ENCODE measurements around the gene RIPK1. TPM values are rescaled to one million over a fixed set of nuclear protein-coding genes. Genes with fewer than 3 reads are reported as not detected.

The RIPK1 gene
- total and polyA plus RNA-seq, 9 of the 15 experiments (the other 6 are each of a cell fraction or from before 2014, with no cell fraction given), result 3.8 to 24.9 (median 17.7) TPM

DNA sequence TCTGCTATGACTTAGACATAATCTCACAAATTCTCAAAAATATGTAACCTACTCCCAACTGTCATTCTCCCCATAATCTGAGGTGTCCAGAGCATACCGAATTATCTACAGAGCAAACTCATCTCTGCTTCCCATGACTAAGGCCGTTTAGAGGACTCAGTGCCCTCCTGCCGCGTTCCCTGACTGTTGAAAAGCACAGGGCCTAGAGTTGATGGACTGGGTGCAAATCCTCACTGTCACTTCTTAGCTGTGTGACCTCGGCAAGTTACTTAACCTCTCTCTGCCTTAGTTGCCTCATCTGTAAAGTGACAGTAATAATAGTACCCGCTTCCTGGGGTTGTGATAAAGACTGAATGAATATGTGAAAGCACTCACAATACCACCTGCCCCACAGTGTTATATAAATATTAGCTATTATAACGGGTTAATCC, 93.8 kb downstream of the RIPK1 start (continued):
- TF ChIP-seq MCM5 (IDR thresholded peaks at IDR 0.05; ENCODE audit: low read depth) (no peak), MCM3 (IDR thresholded peaks at IDR 0.05) (no peak), HMG20B (CRISPR knock-in tag; IDR thresholded peaks at IDR 0.05) (no peak), ZNF134 (CRISPR knock-in tag; conservative IDR thresholded peaks at IDR 0.05) (no peak), ZNF77 (CRISPR knock-in tag; IDR thresholded peaks at IDR 0.05) (no peak), NR2F6 (CRISPR knock-in tag; IDR thresholded peaks at IDR 0.05) (no peak), OTX1 (CRISPR knock-in tag; IDR thresholded peaks at IDR 0.05) (peak; percentile 11; the same call in 1 of the 2 replicates), PURB (CRISPR knock-in tag; IDR thresholded peaks at IDR 0.05; ENCODE audit: low read depth) (no peak), TRIM25 (IDR thresholded peaks at IDR 0.05; ENCODE audit: borderline replicate concordance) (no peak), ZFX (CRISPR knock-in tag; IDR thresholded peaks at IDR 0.05) (peak; percentile 46; the same call in 1 of the 2 replicates), TAF15 (IDR thresholded peaks at IDR 0.05; ENCODE audit: low read depth, low read length) (no peak), CXXC5 (CRISPR knock-in tag; IDR thresholded peaks at IDR 0.05) (no peak), FOXP1 (CRISPR knock-in tag; IDR thresholded peaks at IDR 0.05) (no peak), ZNF583 (CRISPR knock-in tag; IDR thresholded peaks at IDR 0.05) (no peak), USF2 (CRISPR knock-in tag; IDR thresholded peaks at IDR 0.05) (no peak), ZNF174 (CRISPR knock-in tag; IDR thresholded peaks at IDR 0.05) (no peak), FOSL1 (tag; conservative IDR thresholded peaks at IDR 0.05) (peak; percentile 71), SPI1 (IDR thresholded peaks at IDR 0.05; ENCODE audit: borderline replicate concordance, low read depth, low read length) (no peak), SRSF3 (IDR thresholded peaks at IDR 0.05; ENCODE audit: insufficient read depth, low read length) (no peak)
- TF ChIP-seq, protein P1, sequence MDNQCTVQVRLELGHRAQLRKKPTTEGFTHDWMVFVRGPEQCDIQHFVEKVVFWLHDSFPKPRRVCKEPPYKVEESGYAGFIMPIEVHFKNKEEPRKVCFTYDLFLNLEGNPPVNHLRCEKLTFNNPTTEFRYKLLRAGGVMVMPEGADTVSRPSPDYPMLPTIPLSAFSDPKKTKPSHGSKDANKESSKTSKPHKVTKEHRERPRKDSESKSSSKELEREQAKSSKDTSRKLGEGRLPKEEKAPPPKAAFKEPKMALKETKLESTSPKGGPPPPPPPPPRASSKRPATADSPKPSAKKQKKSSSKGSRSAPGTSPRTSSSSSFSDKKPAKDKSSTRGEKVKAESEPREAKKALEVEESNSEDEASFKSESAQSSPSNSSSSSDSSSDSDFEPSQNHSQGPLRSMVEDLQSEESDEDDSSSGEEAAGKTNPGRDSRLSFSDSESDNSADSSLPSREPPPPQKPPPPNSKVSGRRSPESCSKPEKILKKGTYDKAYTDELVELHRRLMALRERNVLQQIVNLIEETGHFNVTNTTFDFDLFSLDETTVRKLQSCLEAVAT (IDR thresholded peaks at IDR 0.05), result peak in 1 of 2 experiments; percentile 19; a peak in 2 of 4 replicates
- TF ChIP-seq, protein P2, sequence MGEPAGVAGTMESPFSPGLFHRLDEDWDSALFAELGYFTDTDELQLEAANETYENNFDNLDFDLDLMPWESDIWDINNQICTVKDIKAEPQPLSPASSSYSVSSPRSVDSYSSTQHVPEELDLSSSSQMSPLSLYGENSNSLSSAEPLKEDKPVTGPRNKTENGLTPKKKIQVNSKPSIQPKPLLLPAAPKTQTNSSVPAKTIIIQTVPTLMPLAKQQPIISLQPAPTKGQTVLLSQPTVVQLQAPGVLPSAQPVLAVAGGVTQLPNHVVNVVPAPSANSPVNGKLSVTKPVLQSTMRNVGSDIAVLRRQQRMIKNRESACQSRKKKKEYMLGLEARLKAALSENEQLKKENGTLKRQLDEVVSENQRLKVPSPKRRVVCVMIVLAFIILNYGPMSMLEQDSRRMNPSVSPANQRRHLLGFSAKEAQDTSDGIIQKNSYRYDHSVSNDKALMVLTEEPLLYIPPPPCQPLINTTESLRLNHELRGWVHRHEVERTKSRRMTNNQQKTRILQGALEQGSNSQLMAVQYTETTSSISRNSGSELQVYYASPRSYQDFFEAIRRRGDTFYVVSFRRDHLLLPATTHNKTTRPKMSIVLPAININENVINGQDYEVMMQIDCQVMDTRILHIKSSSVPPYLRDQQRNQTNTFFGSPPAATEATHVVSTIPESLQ (CRISPR knock-in tag; IDR thresholded peaks at IDR 0.05), result no peak
